Neural progenitor cell (in vitro differentiated cells): Measurements from ENCODE around the gene ANO1.

Experiments used
- CTCF ChIP-seq: fragments of 200-600 bp; sonication (generic); IDR thresholded peaks from 2 replicates; pipeline ENCODE4 v1.5.1; 2017; ENCODE audit warnings: antibody characterized with exemption, mild to moderate bottlenecking
- EZH2 ChIP-seq: fragments of 200-600 bp; sonication (generic); IDR thresholded peaks from 2 replicates; pipeline ENCODE4 v1.6.1; 2017; ENCODE audit warnings: antibody characterized with exemption, mild to moderate bottlenecking, moderate library complexity

GRCh38 chr11:70078095-70078780 lies at the start of gene ANO1:
- TF ChIP-seq EZH2 (peak; percentile 95), CTCF (no peak)
